T-cell (primary cell): Measurements from ENCODE around the gene IRX2. TPM values are rescaled to one million over a fixed set of nuclear protein-coding genes. Genes with fewer than 3 reads are reported as not detected.

Experiments
- ATAC-seq, 4 experiments: fragments of 200-7000 bp in 3 of 4; fragments of 150-1000 bp in 1 of 4; cut with Tn5 transposase; replicated peaks in 1 of 4; 1 replicate in 3 of 4; 2 replicates in 1 of 4; pipeline ENCODE4 v1.10.0; 2021; ENCODE audit warnings: moderate library complexity in 3 of 4, mild to moderate bottlenecking in 2 of 4, moderate number of reproducible peaks in 1 of 4
- CTCF ChIA-PET, 2 donors: fragments of 300-600 bp; sonication (Branson Sonifier 250); formaldehyde crosslinking; loops; one replicate each; lab custom pipeline; 2022; ENCODE audit warnings: antibody characterized with exemption in 2 of 2; lab: Charles Lee
- POLR2A ChIA-PET, 2 donors: fragments of 300-600 bp; sonication (Branson Sonifier 250); formaldehyde crosslinking; loops; one replicate each; lab custom pipeline; 2022; ENCODE audit warnings: antibody characterized with exemption in 2 of 2; lab: Charles Lee
- DNase-seq, 35 experiments: peaks; one replicate each; pipeline versions ENCODE4 v3.0.0 to v3.0.0-alpha.2; 2013 to 2023
- H3K27ac ChIP-seq: one replicate; pipeline ENCODE4 v1.5.1; 2013; ENCODE audit warnings: low read length
- H3K27me3 ChIP-seq, 2 experiments: replicated peaks in 1 of 2; 1 replicate in 1 of 2; 2 replicates in 1 of 2; pipeline versions ENCODE4 v1.6.1 to v1.7.0; 2013; ENCODE audit warnings: low read length in 1 of 2, mixed read lengths in 1 of 2; ENCODE audit not compliant: control insufficient read depth in 2 of 2, insufficient read depth in 2 of 2; ENCODE audit errors: extremely low read depth in 1 of 2
- H3K36me3 ChIP-seq, 2 donors: 1 replicate in 1 of 2; 2 replicates in 1 of 2; pipeline versions ENCODE4 v1.6.1 to v1.7.0; 2013; ENCODE audit warnings: low read length in 1 of 2; ENCODE audit not compliant: control insufficient read depth in 2 of 2, insufficient read depth in 1 of 2; ENCODE audit errors: extremely low read depth in 1 of 2
- H3K4me1 ChIP-seq, 2 experiments: 1 replicate in 1 of 2; 2 replicates in 1 of 2; pipeline versions ENCODE4 v1.6.1 to v1.7.0; 2013; ENCODE audit warnings: low read length in 2 of 2, mixed read lengths in 1 of 2; ENCODE audit not compliant: insufficient read depth in 2 of 2, control insufficient read depth in 1 of 2; ENCODE audit errors: extremely low read depth in 1 of 2
- H3K4me3 ChIP-seq, 2 donors: 1 replicate in 1 of 2; 2 replicates in 1 of 2; pipeline versions ENCODE4 v1.5.1 to v1.7.0; 2013; ENCODE audit warnings: mild to moderate bottlenecking in 2 of 2, low read length in 1 of 2, moderate library complexity in 1 of 2; ENCODE audit not compliant: control insufficient read depth in 1 of 2; ENCODE audit errors: extremely low read depth in 1 of 2
- H3K9me3 ChIP-seq: 2 replicates; pipeline ENCODE4 v1.7.0; 2013
- H3K27ac Mint-ChIP-seq, 2 donors: one replicate each; pipeline ENCODE4 v1.8.0; 2020 to 2021; ENCODE audit warnings: mild to moderate bottlenecking in 2 of 2, mixed read lengths in 2 of 2
- H3K27me3 Mint-ChIP-seq, 2 donors: one replicate each; pipeline ENCODE4 v1.8.0; 2021 to 2022; ENCODE audit warnings: mixed read lengths in 2 of 2
- H3K36me3 Mint-ChIP-seq: one replicate; pipeline ENCODE4 v1.8.0; 2021; ENCODE audit warnings: mixed read lengths
- H3K4me1 Mint-ChIP-seq, 3 donors: one replicate each; pipeline ENCODE4 v1.8.0; 2020 to 2022; ENCODE audit warnings: mixed read lengths in 3 of 3, mild to moderate bottlenecking in 1 of 3
- H3K4me3 Mint-ChIP-seq, 3 donors: one replicate each; pipeline ENCODE4 v1.8.0; 2020 to 2022; ENCODE audit warnings: mild to moderate bottlenecking in 3 of 3, mixed read lengths in 3 of 3, moderate library complexity in 3 of 3
- H3K9me3 Mint-ChIP-seq, 3 donors: one replicate each; pipeline ENCODE4 v1.8.0; 2020 to 2022; ENCODE audit warnings: mixed read lengths in 3 of 3
- WGBS: methylation state at CpG from one replicate; pipeline ENCODE4 v1.1.5; 2013; ENCODE audit warnings: missing lambda C conversion rate; ENCODE audit not compliant: insufficient coverage; 5-methylcytosine and 5-hydroxymethylcytosine counted together
- total RNA-seq, 35 experiments: library from RNA in 6 of 35; stranded (reverse) in 6 of 35; fragments of 120-200 nt in 1 of 35; gene quantifications; one replicate each; pipeline versions ENCODE4 v1.2.1 to v1.2.4 and lab custom pipeline; 2013 to 2026

IRX2 gene
- total RNA-seq, 5 donors from 2014 or later (not counting 1 experiment from before 2014, with no cell fraction given), result 0.13 to 0.26 TPM; not detected in 3

GRCh38 chr5:2732004-2732403, 19.5 kb downstream of the IRX2 start:
- Histone ChIP-seq H3K4me1 (no peaks in the 10 kb centered on the region), H3K9me3 (no peaks in the 10 kb centered on the region), H3K27ac (no peak overlapping the region), H3K36me3 (no peaks in the 10 kb centered on the region), H3K27me3 (peaks cover 2 to 11% of the 10 kb centered on the region in 2 experiments), H3K4me3 (no peak overlapping the region)
- Mint-ChIP-seq H3K36me3 (no peaks in the 10 kb centered on the region), H3K27ac (no peak overlapping the region), H3K4me1 (no peaks in the 10 kb centered on the region), H3K9me3 (peaks cover 0 to 7% (median 0%) of the 10 kb centered on the region in 3 donors), H3K27me3 (peaks cover 12 to 22% of the 10 kb centered on the region in 2 donors), H3K4me3 (no peak overlapping the region)
- ChIA-PET CTCF (no interaction called here), POLR2A (no interaction called here)
- WGBS, result no CpG with 5 or more reads among the region's 4 CpGs
- DNase-seq (no peak), ATAC-seq (no peak)

DNA sequence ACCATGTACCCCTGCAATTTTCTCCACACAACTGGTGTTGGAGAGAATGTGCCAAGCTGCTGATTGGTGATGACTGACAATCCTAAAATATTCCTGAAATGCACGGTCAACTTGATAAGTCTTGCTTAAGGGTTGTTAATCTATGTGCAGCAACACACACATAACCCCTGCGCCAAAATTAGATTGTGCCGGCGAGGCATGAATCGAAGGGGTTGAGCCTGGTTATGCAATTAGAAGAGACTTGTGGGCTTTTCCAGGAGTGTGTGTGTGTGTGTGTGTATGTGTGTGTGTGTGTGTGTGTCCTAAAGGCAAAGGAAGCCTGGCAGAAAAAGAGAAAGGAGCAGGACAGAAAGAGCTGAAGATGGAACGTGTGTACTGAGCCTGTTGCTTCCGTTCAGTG, 22.3 kb downstream of the IRX2 start:
- Histone ChIP-seq H3K4me3 (no peak overlapping the region), H3K27me3 (peaks cover 0 to 8% of the 10 kb centered on the region in 2 experiments), H3K27ac (no peak overlapping the region), H3K36me3 (no peaks in the 10 kb centered on the region), H3K9me3 (no peaks in the 10 kb centered on the region), H3K4me1 (no peaks in the 10 kb centered on the region)
- ATAC-seq (no peak), DNase-seq (no peak)
- no peak overlapping the region for H3K27ac Mint-ChIP-seq
- H3K27me3 Mint-ChIP-seq, result peaks cover 8 to 16% of the 10 kb centered on the region in 2 donors
- H3K9me3 Mint-ChIP-seq, result peaks cover 0 to 7% (median 0%) of the 10 kb centered on the region in 3 donors
- WGBS, result 39% methylated on average over 2 of the region's 7 CpGs
- no peaks in the 10 kb centered on the region for H3K4me1 Mint-ChIP-seq
- ChIA-PET POLR2A (no interaction called here), CTCF (no interaction called here)
- H3K4me3 Mint-ChIP-seq, result no peak overlapping the region
- no peaks in the 10 kb centered on the region for H3K36me3 Mint-ChIP-seq

GRCh38 chr5:2727550-2727949, 23.9 kb downstream of the IRX2 start:
- WGBS, result 77% methylated on average over 10 of the region's 19 CpGs
- H3K9me3 ChIP-seq, result no peaks in the 10 kb centered on the region
- Mint-ChIP-seq H3K27ac (no peak overlapping the region), H3K36me3 (no peaks in the 10 kb centered on the region), H3K27me3 (peaks cover 4 to 12% of the 10 kb centered on the region in 2 donors), H3K4me1 (no peaks in the 10 kb centered on the region), H3K9me3 (peaks cover 0 to 7% (median 0%) of the 10 kb centered on the region in 3 donors), H3K4me3 (no peak overlapping the region)
- POLR2A ChIA-PET, result no interaction called here
- DNase-seq, result no peak
- no peaks in the 10 kb centered on the region for H3K4me1 ChIP-seq
- H3K36me3 ChIP-seq, result no peaks in the 10 kb centered on the region
- peaks cover 0 to 6% of the 10 kb centered on the region in 2 experiments for H3K27me3 ChIP-seq
- CTCF ChIA-PET, result no interaction called here
- no peak for ATAC-seq
- H3K4me3 ChIP-seq, result no peak overlapping the region
- no peak overlapping the region for H3K27ac ChIP-seq

GRCh38 chr5:2725980-2726765, 25.3 kb downstream of the IRX2 start:
- Histone ChIP-seq H3K4me3 (no peak overlapping the region), H3K27me3 (peaks cover 0 to 6% of the 10 kb centered on the region in 2 experiments), H3K36me3 (no peaks in the 10 kb centered on the region), H3K9me3 (no peaks in the 10 kb centered on the region), H3K4me1 (no peaks in the 10 kb centered on the region), H3K27ac (no peak overlapping the region)
- Mint-ChIP-seq H3K4me3 (no peak overlapping the region), H3K4me1 (no peaks in the 10 kb centered on the region), H3K9me3 (peaks cover 0 to 7% (median 0%) of the 10 kb centered on the region in 3 donors), H3K27ac (no peak overlapping the region), H3K36me3 (no peaks in the 10 kb centered on the region), H3K27me3 (peaks cover 2 to 4% of the 10 kb centered on the region in 2 donors)
- ChIA-PET CTCF (no interaction called here), POLR2A (no interaction called here)
- 91% methylated on average over 18 of the region's 23 CpGs for WGBS
- ATAC-seq (no peak), DNase-seq (no peak)

- H3K9me3 Mint-ChIP-seq, result peaks cover 0 to 7% (median 0%) of the 10 kb centered on the region in 3 donors
- H3K36me3 Mint-ChIP-seq, result no peaks in the 10 kb centered on the region
- CTCF ChIA-PET, result no interaction called here
- H3K27ac ChIP-seq, result no peak overlapping the region
- H3K9me3 ChIP-seq, result no peaks in the 10 kb centered on the region
- ATAC-seq (no peak), DNase-seq (no peak)
- H3K36me3 ChIP-seq, result no peaks in the 10 kb centered on the region
- WGBS, result 100% methylated on average over 1 of the region's 5 CpGs
- H3K27me3 Mint-ChIP-seq, result peaks cover 2 to 8% of the 10 kb centered on the region in 2 donors
- no peak overlapping the region for H3K4me3 ChIP-seq
- no peaks in the 10 kb centered on the region for H3K4me1 ChIP-seq
- H3K4me1 Mint-ChIP-seq, result no peaks in the 10 kb centered on the region
- POLR2A ChIA-PET, result no interaction called here
- H3K4me3 Mint-ChIP-seq, result no peak overlapping the region
- H3K27me3 ChIP-seq, result peaks cover 0 to 3% of the 10 kb centered on the region in 2 experiments
- no peak overlapping the region for H3K27ac Mint-ChIP-seq
These were observed 26.6 kb downstream of the IRX2 start for GRCh38 chr5:2724831-2725230.

DNA sequence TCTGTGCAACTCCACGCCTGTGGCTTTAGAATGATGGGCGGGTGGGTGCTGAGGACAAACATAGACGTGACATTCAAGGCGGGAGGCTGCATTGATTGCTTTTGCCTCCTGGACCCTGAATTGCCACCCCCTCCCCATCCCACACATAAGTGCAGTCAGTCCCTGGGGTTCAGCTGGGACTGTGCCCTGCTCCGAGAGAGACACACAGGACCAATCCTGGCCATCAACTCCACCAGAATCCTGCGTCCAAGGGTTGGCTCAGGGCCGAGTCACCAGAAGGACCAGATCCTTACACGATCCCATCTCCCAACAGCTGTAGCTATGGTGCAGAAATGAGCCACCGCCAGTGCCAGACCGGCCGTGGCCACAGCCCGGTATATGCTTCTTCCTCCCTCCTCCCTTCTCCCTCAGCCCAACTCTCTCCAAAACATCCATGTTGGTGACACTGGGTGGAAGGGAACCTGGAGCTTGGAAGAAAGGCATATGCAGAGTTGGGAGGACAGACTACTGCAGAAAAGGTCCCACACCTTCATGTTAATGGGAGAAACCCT, 27.4 kb downstream of the IRX2 start:
- H3K9me3 Mint-ChIP-seq, result peaks cover 0 to 7% (median 0%) of the 10 kb centered on the region in 3 donors
- no peak overlapping the region for H3K4me3 Mint-ChIP-seq
- ChIA-PET CTCF (no interaction called here), POLR2A (no interaction called here)
- peaks cover 2 to 9% of the 10 kb centered on the region in 2 donors for H3K27me3 Mint-ChIP-seq
- ATAC-seq, result no peak
- no peaks in the 10 kb centered on the region for H3K4me1 Mint-ChIP-seq
- H3K27ac Mint-ChIP-seq, result no peak overlapping the region
- no peaks in the 10 kb centered on the region for H3K36me3 Mint-ChIP-seq
- no peaks in the 10 kb centered on the region for H3K9me3 ChIP-seq
- DNase-seq, result no peak
- no peaks in the 10 kb centered on the region for H3K27me3 ChIP-seq
- no peak overlapping the region for H3K27ac ChIP-seq
- H3K4me1 ChIP-seq, result no peaks in the 10 kb centered on the region
- 88% methylated on average over 4 of the region's 12 CpGs for WGBS
- H3K4me3 ChIP-seq, result no peak overlapping the region
- H3K36me3 ChIP-seq, result no peaks in the 10 kb centered on the region
